Measurements from ENCODE around the gene PHF21A. TPM values are rescaled to one million over a fixed set of nuclear protein-coding genes. Genes with fewer than 3 reads are reported as not detected.

The PHF21A gene
- total RNA-seq, 4 donors from 2014 or later = 16.1 to 73.0 (median 22.1) TPM

- TF ChIP-seq, protein P1, sequence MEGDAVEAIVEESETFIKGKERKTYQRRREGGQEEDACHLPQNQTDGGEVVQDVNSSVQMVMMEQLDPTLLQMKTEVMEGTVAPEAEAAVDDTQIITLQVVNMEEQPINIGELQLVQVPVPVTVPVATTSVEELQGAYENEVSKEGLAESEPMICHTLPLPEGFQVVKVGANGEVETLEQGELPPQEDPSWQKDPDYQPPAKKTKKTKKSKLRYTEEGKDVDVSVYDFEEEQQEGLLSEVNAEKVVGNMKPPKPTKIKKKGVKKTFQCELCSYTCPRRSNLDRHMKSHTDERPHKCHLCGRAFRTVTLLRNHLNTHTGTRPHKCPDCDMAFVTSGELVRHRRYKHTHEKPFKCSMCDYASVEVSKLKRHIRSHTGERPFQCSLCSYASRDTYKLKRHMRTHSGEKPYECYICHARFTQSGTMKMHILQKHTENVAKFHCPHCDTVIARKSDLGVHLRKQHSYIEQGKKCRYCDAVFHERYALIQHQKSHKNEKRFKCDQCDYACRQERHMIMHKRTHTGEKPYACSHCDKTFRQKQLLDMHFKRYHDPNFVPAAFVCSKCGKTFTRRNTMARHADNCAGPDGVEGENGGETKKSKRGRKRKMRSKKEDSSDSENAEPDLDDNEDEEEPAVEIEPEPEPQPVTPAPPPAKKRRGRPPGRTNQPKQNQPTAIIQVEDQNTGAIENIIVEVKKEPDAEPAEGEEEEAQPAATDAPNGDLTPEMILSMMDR (IDR thresholded peaks at IDR 0.05) = no peak
- DNase-seq (ENCODE audit: low spot score) = no peak
- no peak for ATAC-seq (ENCODE audit: low FRiP score)
Measured at GRCh38 chr11:45926001-45926401, 195.3 kb downstream of the PHF21A start.

GRCh38 chr11:45925550-45925949 is 195.7 kb downstream of the PHF21A start:
- TF ChIP-seq, protein P1 (IDR thresholded peaks at IDR 0.05) = no peak
- DNase-seq (ENCODE audit: low spot score) (no peak), ATAC-seq (ENCODE audit: low FRiP score) (no peak)

GRCh38 chr11:45924927-45925326 is 196.3 kb downstream of the PHF21A start:
- no peak for ATAC-seq (ENCODE audit: low FRiP score)
- TF ChIP-seq, protein P1 (IDR thresholded peaks at IDR 0.05) = no peak
- DNase-seq (ENCODE audit: low spot score) = no peak

GRCh38 chr11:45924036-45924915 is 197.0 kb downstream of the PHF21A start:
- TF ChIP-seq, protein P1 (IDR thresholded peaks at IDR 0.05) = no peak
- DNase-seq (ENCODE audit: low spot score) (no peak), ATAC-seq (ENCODE audit: low FRiP score) (no peak)

DNA sequence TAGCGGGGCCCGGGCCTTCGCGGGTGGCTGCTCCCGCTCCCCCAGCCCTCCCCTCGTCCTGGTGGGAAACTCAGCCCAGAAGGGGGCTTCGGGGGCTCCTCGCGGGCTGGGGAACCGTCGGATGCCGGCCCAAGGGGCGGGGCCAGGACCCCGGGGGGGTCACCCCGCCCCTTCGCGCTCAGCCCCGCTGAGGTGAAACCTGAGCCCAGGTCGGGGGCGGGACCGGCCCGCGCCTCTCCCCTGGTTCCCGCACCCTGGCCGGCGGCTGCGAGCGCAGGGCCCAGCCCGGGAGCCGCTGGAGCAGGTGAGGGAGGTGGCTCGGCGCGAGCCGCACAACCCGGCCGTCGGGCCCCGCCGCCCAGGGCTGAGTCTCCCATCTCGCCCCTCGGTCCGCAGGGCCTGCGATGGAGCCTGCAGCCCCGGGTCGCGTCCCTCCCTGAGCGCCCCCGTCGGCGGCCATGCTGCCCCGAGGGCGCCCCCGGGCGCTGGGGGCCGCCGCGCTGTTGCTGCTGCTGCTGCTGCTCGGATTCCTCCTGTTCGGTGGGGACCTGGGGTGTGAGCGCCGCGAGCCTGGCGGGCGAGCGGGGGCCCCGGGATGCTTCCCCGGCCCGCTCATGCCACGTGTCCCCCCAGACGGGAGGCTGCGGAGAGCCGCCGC is 198.7 kb downstream of the PHF21A start, which contains the start of gene LARGE2:
Gene LARGE2 (plus strand): TSS at position 232 of the 658 bp plus-strand sequence. CDS start 227 bp downstream, at position 459.
- ATAC-seq (ENCODE audit: low FRiP score) = no peak
- no peak for DNase-seq (ENCODE audit: low spot score)
- TF ChIP-seq, protein P1 (IDR thresholded peaks at IDR 0.05) = no peak

DNA sequence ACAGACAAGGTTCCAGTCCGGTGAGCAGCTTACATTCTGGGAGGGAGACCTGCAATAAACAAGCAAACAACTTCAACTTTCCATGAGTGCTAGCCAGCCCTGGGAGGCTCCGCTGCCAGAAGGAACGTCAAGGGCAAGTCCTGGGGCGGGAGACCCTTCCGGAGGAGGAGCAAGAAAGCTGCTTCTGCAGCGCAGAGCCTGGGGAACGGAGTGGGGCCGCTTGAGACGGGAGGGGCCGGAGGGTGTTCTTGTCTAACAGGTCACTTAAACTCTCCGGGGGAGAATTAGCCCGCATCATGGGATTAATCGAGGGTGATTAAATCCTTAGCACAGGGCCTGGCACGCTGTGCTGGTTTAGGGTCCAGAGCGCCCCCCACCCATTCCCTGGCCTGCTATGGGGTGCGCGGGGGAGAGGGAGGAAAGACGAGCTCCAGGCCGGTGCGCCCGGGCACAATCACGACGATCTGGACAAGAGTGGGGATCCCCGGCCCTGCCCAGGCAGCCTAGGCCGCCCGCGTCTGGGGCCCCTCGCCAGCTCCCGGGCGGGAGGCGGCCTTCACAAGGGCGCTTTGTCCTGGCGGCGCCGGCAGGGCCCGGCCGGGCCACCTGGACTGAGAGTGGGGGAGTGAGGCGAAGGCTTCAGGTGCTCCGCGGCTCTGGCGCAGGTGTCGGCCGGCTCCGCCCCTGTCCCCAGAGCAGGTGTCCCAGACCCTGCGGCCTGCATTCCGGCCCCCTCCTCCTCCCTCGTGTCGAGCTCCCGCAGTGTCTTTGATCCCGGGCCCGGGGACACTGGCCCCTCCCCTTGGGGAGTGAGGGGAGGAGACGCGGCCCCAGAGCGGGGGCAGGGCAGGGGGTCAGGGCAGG is 199.5 kb downstream of the PHF21A start:
- no peak for DNase-seq (ENCODE audit: low spot score)
- no peak for ATAC-seq (ENCODE audit: low FRiP score)
- TF ChIP-seq, protein P1 (IDR thresholded peaks at IDR 0.05) = no peak
